ENCODE results near the gene MCU.
"Not testable (repeated sequence)": the region's sequence is repeated elsewhere in the genome, so short reads cannot be mapped to it uniquely, and the experiment has no call there.

MCU gene

GRCh38 chr10:72702465-72702864 lies 10.5 kb downstream of the MCU start:
- H3K4me3 ChIP-seq (ENCODE audit: low read depth, low read length); H2AFZ ChIP-seq (ENCODE audit: low read length, unreplicated experiment); H3K36me3 ChIP-seq (ENCODE audit: insufficient read depth, low read length); H3K27me3 ChIP-seq (ENCODE audit: insufficient read depth, low read length); H3K27ac ChIP-seq (ENCODE audit: low read depth, low read length); H3K4me1 ChIP-seq (ENCODE audit: control insufficient read depth, insufficient read depth, low read length, unreplicated experiment): not testable (repeated sequence)
- H3K79me2 ChIP-seq (ENCODE audit: control insufficient read depth, insufficient read depth, low read length, unreplicated experiment), result peaks cover 54% of the 10 kb centered on the region

GRCh38 chr10:72702868-72703581 lies 11.1 kb downstream of the MCU start:
- Histone ChIP-seq H3K4me3 (ENCODE audit: low read depth, low read length) (no peak overlapping the region), H3K4me1 (ENCODE audit: control insufficient read depth, insufficient read depth, low read length, unreplicated experiment) (peaks cover 5% of the 10 kb centered on the region), H3K79me2 (ENCODE audit: control insufficient read depth, insufficient read depth, low read length, unreplicated experiment) (peaks cover 50% of the 10 kb centered on the region), H3K27me3 (ENCODE audit: insufficient read depth, low read length) (no peaks in the 10 kb centered on the region), H3K27ac (ENCODE audit: low read depth, low read length) (no peak overlapping the region), H2AFZ (ENCODE audit: low read length, unreplicated experiment) (no peak overlapping the region), H3K36me3 (ENCODE audit: insufficient read depth, low read length) (no peaks in the 10 kb centered on the region)

- Histone ChIP-seq H3K4me3 (ENCODE audit: low read depth, low read length) (no peak overlapping the region), H3K36me3 (ENCODE audit: insufficient read depth, low read length) (no peaks in the 10 kb centered on the region), H3K27me3 (ENCODE audit: insufficient read depth, low read length) (no peaks in the 10 kb centered on the region), H3K27ac (ENCODE audit: low read depth, low read length) (no peak overlapping the region), H2AFZ (ENCODE audit: low read length, unreplicated experiment) (no peak overlapping the region), H3K4me1 (ENCODE audit: control insufficient read depth, insufficient read depth, low read length, unreplicated experiment) (peaks cover 16% of the 10 kb centered on the region), H3K79me2 (ENCODE audit: control insufficient read depth, insufficient read depth, low read length, unreplicated experiment) (peaks cover 49% of the 10 kb centered on the region)
These were observed 12.2 kb downstream of the MCU start for GRCh38 chr10:72704117-72704516.

GRCh38 chr10:72709041-72709440 lies 17.1 kb downstream of the MCU start:
- Histone ChIP-seq H2AFZ (ENCODE audit: low read length, unreplicated experiment) (peak overlapping the region; percentile 73), H3K4me3 (ENCODE audit: low read depth, low read length) (peak overlapping the region; percentile 62), H3K36me3 (ENCODE audit: insufficient read depth, low read length) (no peaks in the 10 kb centered on the region), H3K4me1 (ENCODE audit: control insufficient read depth, insufficient read depth, low read length, unreplicated experiment) (peaks cover 34% of the 10 kb centered on the region), H3K79me2 (ENCODE audit: control insufficient read depth, insufficient read depth, low read length, unreplicated experiment) (peaks cover 57% of the 10 kb centered on the region), H3K27ac (ENCODE audit: low read depth, low read length) (peak overlapping the region; percentile 34; the same call in 1 of the 2 replicates), H3K27me3 (ENCODE audit: insufficient read depth, low read length) (no peaks in the 10 kb centered on the region)

- Histone ChIP-seq H3K36me3 (ENCODE audit: insufficient read depth, low read length) (peaks cover 8% of the 10 kb centered on the region; the same call in 1 of the 2 replicates), H3K79me2 (ENCODE audit: control insufficient read depth, insufficient read depth, low read length, unreplicated experiment) (peaks cover 61% of the 10 kb centered on the region), H3K4me3 (ENCODE audit: low read depth, low read length) (0 out of 2 replicates have a peak overlapping the region, but pooled peaks have one; percentile 13), H2AFZ (ENCODE audit: low read length, unreplicated experiment) (peak overlapping the region; percentile 23), H3K27ac (ENCODE audit: low read depth, low read length) (peak overlapping the region; percentile 24; the same call in 1 of the 2 replicates), H3K27me3 (ENCODE audit: insufficient read depth, low read length) (no peaks in the 10 kb centered on the region), H3K4me1 (ENCODE audit: control insufficient read depth, insufficient read depth, low read length, unreplicated experiment) (peaks cover 34% of the 10 kb centered on the region)
These were observed 20.2 kb downstream of the MCU start for GRCh38 chr10:72712136-72712535.

GRCh38 chr10:72719941-72720592 lies 28.1 kb downstream of the MCU start:
- no peaks in the 10 kb centered on the region for H3K27me3 ChIP-seq (ENCODE audit: insufficient read depth, low read length)
- no peak overlapping the region for H2AFZ ChIP-seq (ENCODE audit: low read length, unreplicated experiment)
- H3K4me1 ChIP-seq (ENCODE audit: control insufficient read depth, insufficient read depth, low read length, unreplicated experiment), result peaks cover 18% of the 10 kb centered on the region
- H3K27ac ChIP-seq (ENCODE audit: low read depth, low read length), result no peak overlapping the region
- peaks cover 12% of the 10 kb centered on the region for H3K79me2 ChIP-seq (ENCODE audit: control insufficient read depth, insufficient read depth, low read length, unreplicated experiment)
- peaks cover 9% of the 10 kb centered on the region for H3K36me3 ChIP-seq (ENCODE audit: insufficient read depth, low read length)
- no peak overlapping the region for H3K4me3 ChIP-seq (ENCODE audit: low read depth, low read length)

- Histone ChIP-seq H3K36me3 (ENCODE audit: insufficient read depth, low read length) (peaks cover 2% of the 10 kb centered on the region; the same call in 1 of the 2 replicates), H3K79me2 (ENCODE audit: control insufficient read depth, insufficient read depth, low read length, unreplicated experiment) (peaks cover 8% of the 10 kb centered on the region), H3K27me3 (ENCODE audit: insufficient read depth, low read length) (no peaks in the 10 kb centered on the region), H3K27ac (ENCODE audit: low read depth, low read length) (no peak overlapping the region), H3K4me1 (ENCODE audit: control insufficient read depth, insufficient read depth, low read length, unreplicated experiment) (peaks cover 18% of the 10 kb centered on the region), H3K4me3 (ENCODE audit: low read depth, low read length) (no peak overlapping the region), H2AFZ (ENCODE audit: low read length, unreplicated experiment) (no peak overlapping the region)
These were observed 29.1 kb downstream of the MCU start for GRCh38 chr10:72720814-72721660.

- H3K36me3 ChIP-seq (ENCODE audit: insufficient read depth, low read length), result no peaks in the 10 kb centered on the region; the same call in 1 of the 2 replicates
- H3K4me1 ChIP-seq (ENCODE audit: control insufficient read depth, insufficient read depth, low read length, unreplicated experiment), result peaks cover 5% of the 10 kb centered on the region
- H3K4me3 ChIP-seq (ENCODE audit: low read depth, low read length), result no peak overlapping the region
- no peak overlapping the region for H2AFZ ChIP-seq (ENCODE audit: low read length, unreplicated experiment)
- no peaks in the 10 kb centered on the region for H3K27me3 ChIP-seq (ENCODE audit: insufficient read depth, low read length)
- no peak overlapping the region for H3K27ac ChIP-seq (ENCODE audit: low read depth, low read length)
- peaks cover 27% of the 10 kb centered on the region for H3K79me2 ChIP-seq (ENCODE audit: control insufficient read depth, insufficient read depth, low read length, unreplicated experiment)
These were observed 35.2 kb downstream of the MCU start for GRCh38 chr10:72727130-72727529.

- peaks cover 35% of the 10 kb centered on the region for H3K79me2 ChIP-seq (ENCODE audit: control insufficient read depth, insufficient read depth, low read length, unreplicated experiment)
- no peaks in the 10 kb centered on the region for H3K27me3 ChIP-seq (ENCODE audit: insufficient read depth, low read length)
- H3K27ac ChIP-seq (ENCODE audit: low read depth, low read length), result no peak overlapping the region
- H3K4me3 ChIP-seq (ENCODE audit: low read depth, low read length), result no peak overlapping the region
- H2AFZ ChIP-seq (ENCODE audit: low read length, unreplicated experiment), result no peak overlapping the region
- no peaks in the 10 kb centered on the region; the same call in 1 of the 2 replicates for H3K36me3 ChIP-seq (ENCODE audit: insufficient read depth, low read length)
- H3K4me1 ChIP-seq (ENCODE audit: control insufficient read depth, insufficient read depth, low read length, unreplicated experiment), result peaks cover 5% of the 10 kb centered on the region
These were observed 36.5 kb downstream of the MCU start for GRCh38 chr10:72728462-72728861.

GRCh38 chr10:72729528-72729927 lies 37.6 kb downstream of the MCU start:
- Histone ChIP-seq H3K4me3 (ENCODE audit: low read depth, low read length) (no peak overlapping the region), H3K36me3 (ENCODE audit: insufficient read depth, low read length) (no peaks in the 10 kb centered on the region), H3K27ac (ENCODE audit: low read depth, low read length) (peak overlapping the region; percentile 10; the same call in 1 of the 2 replicates), H3K27me3 (ENCODE audit: insufficient read depth, low read length) (no peaks in the 10 kb centered on the region), H3K4me1 (ENCODE audit: control insufficient read depth, insufficient read depth, low read length, unreplicated experiment) (peaks cover 5% of the 10 kb centered on the region), H2AFZ (ENCODE audit: low read length, unreplicated experiment) (no peak overlapping the region), H3K79me2 (ENCODE audit: control insufficient read depth, insufficient read depth, low read length, unreplicated experiment) (peaks cover 38% of the 10 kb centered on the region)
